Measurements from ENCODE around the gene PRSS36.

Gene PRSS36

GRCh38 chr16:31099860-31100638 lies 49.8 kb downstream of the PRSS36 start:
- DNase-seq (ENCODE audit: low spot score), result no peak

- DNase-seq (ENCODE audit: low spot score), result peak; percentile 91
These were observed 55.3 kb downstream of the PRSS36 start, which contains the start of gene VKORC1 for GRCh38 chr16:31094424-31095120. VKORC1 (minus strand) TSS chr16:31094797; CDS start chr16:31094729, 68 bp downstream.

DNA sequence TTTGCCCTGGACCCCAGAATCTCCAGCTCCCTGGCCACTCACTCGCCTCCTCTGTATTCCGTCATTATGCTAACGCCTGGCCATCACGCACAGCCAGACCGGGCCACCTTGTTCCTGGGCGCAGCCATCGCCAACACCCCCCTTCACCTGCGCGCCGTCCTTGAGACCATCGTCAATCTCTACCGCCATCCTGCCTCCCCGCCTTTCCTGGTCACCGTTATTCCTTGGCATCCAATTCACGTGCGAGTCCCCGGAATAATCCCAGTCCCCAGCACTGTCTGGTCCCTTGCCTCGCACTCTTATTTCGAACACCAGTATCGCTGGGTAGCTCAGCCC lies 55.8 kb downstream of the PRSS36 start:
- DNase-seq (ENCODE audit: low spot score), result no peak

- no peak for DNase-seq (ENCODE audit: low spot score)
These were observed 56.6 kb downstream of the PRSS36 start for GRCh38 chr16:31093132-31093703.

- DNase-seq (ENCODE audit: low spot score), result no peak
These were observed 57.5 kb downstream of the PRSS36 start for GRCh38 chr16:31092330-31092729.

DNA sequence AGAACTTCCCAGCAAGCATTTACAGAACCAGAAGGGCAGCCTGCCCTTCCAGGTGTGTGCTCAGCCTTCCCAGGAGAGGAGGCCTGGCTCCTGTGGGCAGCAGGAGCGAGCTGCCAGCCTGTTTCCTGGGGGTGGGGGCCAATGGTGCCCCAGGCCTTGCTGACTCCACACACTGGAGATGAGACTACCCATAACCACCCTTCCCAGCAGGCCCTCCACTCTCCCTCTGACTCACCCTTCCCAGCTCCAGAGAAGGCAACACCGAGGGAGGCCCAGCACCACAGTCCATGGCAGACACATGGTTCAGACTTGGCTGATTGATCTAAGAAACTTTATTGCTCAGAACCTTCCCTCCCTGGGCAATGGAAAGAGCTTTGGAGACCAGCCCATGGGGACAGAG lies 59.3 kb downstream of the PRSS36 start:
- no peak for DNase-seq (ENCODE audit: low spot score)

GRCh38 chr16:31089199-31089598 lies 60.7 kb downstream of the PRSS36 start:
- no peak for DNase-seq (ENCODE audit: low spot score)
